Activated B cell treated with CpG ODN at 0.5 μM for 24 hours (primary cell): ENCODE measurements around the gene RAPSN. TPM values are rescaled to one million over a fixed set of nuclear protein-coding genes. Genes with fewer than 3 reads are reported as not detected.
"Not testable (repeated sequence)": the region's sequence is repeated elsewhere in the genome, so short reads cannot be mapped to it uniquely, and the experiment has no call there.

Experiments
- ATAC-seq: fragments of 200-7000 bp; cut with Tn5 transposase; one replicate; pipeline ENCODE4 v1.10.0; 2021; ENCODE audit warnings: low read depth, mild to moderate bottlenecking, moderate library complexity
- CTCF ChIA-PET: fragments of 350-600 bp; sonication (Branson Sonifier 250); formaldehyde crosslinking; loops from one replicate; lab custom pipeline; 2021; ENCODE audit warnings: antibody characterized with exemption; lab: Charles Lee
- POLR2A ChIA-PET: fragments of 350-600 bp; sonication (Branson Sonifier 250); formaldehyde crosslinking; loops from one replicate; lab custom pipeline; 2021; ENCODE audit warnings: antibody characterized with exemption; lab: Charles Lee
- DNase-seq: peaks from one replicate; pipeline ENCODE4 v3.0.0; 2022
- H3K27ac Mint-ChIP-seq: one replicate; pipeline ENCODE4 v1.8.0; 2020; ENCODE audit warnings: mixed read lengths
- H3K27me3 Mint-ChIP-seq: one replicate; pipeline ENCODE4 v1.8.0; 2021; ENCODE audit warnings: mixed read lengths
- H3K36me3 Mint-ChIP-seq: one replicate; pipeline ENCODE4 v1.8.0; 2021; ENCODE audit warnings: low read depth, mixed read lengths
- H3K4me1 Mint-ChIP-seq: one replicate; pipeline ENCODE4 v1.8.0; 2021; ENCODE audit warnings: mixed read lengths
- H3K4me3 Mint-ChIP-seq: one replicate; pipeline ENCODE4 v1.8.0; 2020; ENCODE audit warnings: mild to moderate bottlenecking, mixed read lengths
- H3K9me3 Mint-ChIP-seq: one replicate; pipeline ENCODE4 v1.8.0; 2020; ENCODE audit warnings: mixed read lengths
- CTCF ChIP-seq: fragments of 200-600 bp; IDR thresholded peaks from one replicate; pipeline ENCODE4 v1.8.0; 2022; ENCODE audit warnings: antibody characterized with exemption, mild to moderate bottlenecking
- intact Hi-C: fragments of 100-400 bp; cut with micrococcal nuclease; formaldehyde crosslinking; loops from one replicate; pipeline ENCODE4 v1.15.1; 2024
- total RNA-seq: library from RNA; stranded (reverse); gene quantifications from 2 replicates; pipeline ENCODE4 v1.2.3, GENCODE V29; 2022

RAPSN gene
- total RNA-seq, 1 donor from 2014 or later = 3.5 TPM

GRCh38 chr11:47466201-47466600 is 17.3 kb upstream of the RAPSN start:
- TF ChIP-seq CTCF = no peak
- H3K4me1 Mint-ChIP-seq = no peaks in the 10 kb centered on the region
- ChIA-PET CTCF (interaction anchor here (1.2 kb wide), 1 partner anchor 12 kb away, joined by 3 read pairs; no protein-coding TSS in a partner anchor), POLR2A (no interaction called here)
- ATAC-seq (no peak), DNase-seq (no peak)
- intact Hi-C loops = no loop called here
- H3K27ac Mint-ChIP-seq = no peak overlapping the region
- no peak overlapping the region for H3K4me3 Mint-ChIP-seq
- no peaks in the 10 kb centered on the region for H3K9me3 Mint-ChIP-seq
- no peaks in the 10 kb centered on the region for H3K27me3 Mint-ChIP-seq
- peaks cover 70% of the 10 kb centered on the region for H3K36me3 Mint-ChIP-seq

GRCh38 chr11:47464483-47464882 is 15.5 kb upstream of the RAPSN start:
- Mint-ChIP-seq H3K4me1 (no peaks in the 10 kb centered on the region), H3K36me3 (peaks cover 61% of the 10 kb centered on the region), H3K27ac (no peak overlapping the region), H3K4me3 (no peak overlapping the region), H3K27me3 (no peaks in the 10 kb centered on the region), H3K9me3 (no peaks in the 10 kb centered on the region)
- TF ChIP-seq CTCF = no peak
- no peak for DNase-seq
- POLR2A ChIA-PET = no interaction called here
- intact Hi-C loops = no loop called here
- CTCF ChIA-PET = no interaction called here
- no peak for ATAC-seq

- CTCF ChIA-PET = no interaction called here
- ATAC-seq = no peak
- DNase-seq = no peak
- peaks cover 37% of the 10 kb centered on the region for H3K36me3 Mint-ChIP-seq
- TF ChIP-seq CTCF = no peak
- peak overlapping the region; percentile 50 for H3K27ac Mint-ChIP-seq
- intact Hi-C loops = no loop called here
- H3K4me1 Mint-ChIP-seq = no peaks in the 10 kb centered on the region
- H3K4me3 Mint-ChIP-seq = no peak overlapping the region
- no peaks in the 10 kb centered on the region for H3K27me3 Mint-ChIP-seq
- POLR2A ChIA-PET = no interaction called here
- no peaks in the 10 kb centered on the region for H3K9me3 Mint-ChIP-seq
Observed at GRCh38 chr11:47461876-47462275, 12.9 kb upstream of the RAPSN start.

GRCh38 chr11:47460571-47461235 is 11.8 kb upstream of the RAPSN start:
- ChIA-PET CTCF (no interaction called here), POLR2A (no interaction called here)
- no peak for ATAC-seq
- intact Hi-C loops = no loop called here
- peaks cover 30% of the 10 kb centered on the region for H3K36me3 Mint-ChIP-seq
- H3K27ac Mint-ChIP-seq = no peak overlapping the region
- no peaks in the 10 kb centered on the region for H3K4me1 Mint-ChIP-seq
- H3K4me3 Mint-ChIP-seq = no peak overlapping the region
- H3K27me3 Mint-ChIP-seq = no peaks in the 10 kb centered on the region
- TF ChIP-seq CTCF = no peak
- H3K9me3 Mint-ChIP-seq = no peaks in the 10 kb centered on the region
- DNase-seq = no peak

GRCh38 chr11:47454258-47454671 is 5.3 kb upstream of the RAPSN start:
- H3K4me3 Mint-ChIP-seq, H3K36me3 Mint-ChIP-seq: not testable (repeated sequence)
- POLR2A ChIA-PET = interaction anchor here (0.6 to 1.6 kb wide), 3 partner anchors 76 to 936 kb away, joined by 3 to 5 read pairs (median 4); partner anchors contain the start of gene SPI1

More at GRCh38 chr11:47454258-47454671, 5.3 kb upstream of the RAPSN start:
- ATAC-seq (peak; percentile 96), DNase-seq (peak; percentile 24)
- CTCF ChIA-PET = interaction anchor here (0.5 to 1.3 kb wide), 5 partner anchors 11 to 276 kb away, joined by 3 to 6 read pairs (median 3); no protein-coding TSS in a partner anchor
- not testable (repeated sequence) for H3K9me3 Mint-ChIP-seq, H3K27me3 Mint-ChIP-seq, H3K4me1 Mint-ChIP-seq, H3K27ac Mint-ChIP-seq
- intact Hi-C loops = loop anchor here (1.0 to 2.0 kb wide), 6 partner anchors 45 to 565 kb away; partner anchors contain the start of gene SLC39A13
